ENCODE measurements around the gene KYNU.
"Not testable (repeated sequence)": the region's sequence is repeated elsewhere in the genome, so short reads cannot be mapped to it uniquely, and the experiment has no call there.

Gene KYNU

DNA sequence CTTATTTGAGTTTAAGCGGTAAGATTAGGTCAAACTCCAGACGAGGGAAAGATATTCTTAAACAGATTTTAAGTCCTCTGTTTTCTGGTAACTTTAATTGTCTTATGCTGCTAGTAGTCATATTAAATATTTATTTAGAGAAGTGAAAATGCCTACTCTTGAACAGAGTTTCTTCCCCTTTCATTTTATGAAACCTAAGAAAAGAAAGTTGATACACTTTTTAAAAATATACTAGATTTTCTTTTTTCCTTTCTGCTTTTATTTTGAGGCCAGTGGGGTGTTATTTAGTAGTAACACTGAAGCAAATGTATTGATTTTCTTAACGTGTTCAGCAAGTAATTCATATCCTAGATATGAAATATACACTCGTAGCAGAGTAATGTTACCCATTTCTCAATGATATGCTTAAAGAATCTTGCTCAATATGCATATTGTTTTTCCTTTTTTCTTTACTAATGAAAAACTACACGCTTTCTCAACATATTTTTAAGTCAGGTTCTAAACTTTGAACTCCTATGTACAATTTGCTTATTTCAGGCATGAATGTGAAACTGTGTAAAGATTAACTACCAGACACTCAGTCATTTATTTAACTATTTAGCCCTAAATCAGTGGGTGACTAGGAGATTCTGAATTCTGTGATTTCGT, 691 bp downstream of the KYNU start:
- DNase-seq = no peak

DNA sequence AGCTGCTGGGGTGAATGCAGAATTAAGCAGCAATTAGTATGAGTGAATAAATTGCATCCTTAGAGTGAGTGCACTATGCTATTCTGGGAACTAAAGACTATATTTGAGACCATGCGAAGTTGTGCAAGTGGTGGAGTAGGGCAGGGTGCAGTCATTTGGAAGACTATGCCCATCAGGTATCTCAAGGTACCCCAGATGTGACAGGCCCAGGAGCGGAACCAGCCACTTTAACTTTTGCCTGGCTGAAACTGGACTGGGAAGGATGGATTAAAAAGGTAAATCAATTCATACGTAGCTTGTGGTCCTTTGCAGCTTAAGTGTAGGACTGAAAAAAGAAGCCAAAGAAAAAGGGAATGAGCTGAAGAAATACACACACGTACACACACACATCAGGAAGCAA, 1.7 kb downstream of the KYNU start:
- no peak for DNase-seq
- TF ChIP-seq GATA1 (IDR thresholded peaks at IDR 0.05; ENCODE audit: low read depth, low read length) (no peak), POLR2A (IDR thresholded peaks at IDR 0.05; ENCODE audit: low read length) (no peak)

More for the DNA sequence above, 691 bp downstream of the KYNU start:
- TF ChIP-seq POLR2A (IDR thresholded peaks at IDR 0.05; ENCODE audit: low read length) (no peak), GATA1 (IDR thresholded peaks at IDR 0.05; ENCODE audit: low read depth, low read length) (no peak)

GRCh38 chr2:142880279-142880678, 2.8 kb downstream of the KYNU start:
- TF ChIP-seq GATA1 (IDR thresholded peaks at IDR 0.05; ENCODE audit: low read depth, low read length) (no peak), POLR2A (IDR thresholded peaks at IDR 0.05; ENCODE audit: low read length) (no peak)
- DNase-seq = no peak

DNA sequence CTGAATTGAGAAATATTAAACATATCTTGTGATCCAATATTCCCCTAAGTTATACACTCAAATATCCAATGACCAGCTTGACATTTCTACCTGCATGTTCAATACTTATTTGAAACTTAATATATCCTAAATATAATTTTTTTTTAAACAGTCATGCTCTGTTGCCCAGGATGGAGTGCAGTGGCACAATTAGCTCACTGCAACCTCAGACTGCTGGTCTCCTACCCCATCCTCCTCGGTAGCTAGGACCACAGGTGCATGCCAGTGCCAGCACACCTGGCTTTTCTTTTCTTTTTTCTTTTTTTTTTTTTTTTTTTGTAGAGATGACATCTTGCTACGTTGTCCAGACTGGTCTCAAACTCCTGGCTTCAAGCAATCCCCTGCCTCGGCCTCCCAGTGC, 4.2 kb downstream of the KYNU start:
- DNase-seq = no peak
- no peak for TF ChIP-seq GATA1 (IDR thresholded peaks at IDR 0.05; ENCODE audit: low read depth, low read length)
- TF ChIP-seq POLR2A (IDR thresholded peaks at IDR 0.05; ENCODE audit: low read length) = no peak

DNA sequence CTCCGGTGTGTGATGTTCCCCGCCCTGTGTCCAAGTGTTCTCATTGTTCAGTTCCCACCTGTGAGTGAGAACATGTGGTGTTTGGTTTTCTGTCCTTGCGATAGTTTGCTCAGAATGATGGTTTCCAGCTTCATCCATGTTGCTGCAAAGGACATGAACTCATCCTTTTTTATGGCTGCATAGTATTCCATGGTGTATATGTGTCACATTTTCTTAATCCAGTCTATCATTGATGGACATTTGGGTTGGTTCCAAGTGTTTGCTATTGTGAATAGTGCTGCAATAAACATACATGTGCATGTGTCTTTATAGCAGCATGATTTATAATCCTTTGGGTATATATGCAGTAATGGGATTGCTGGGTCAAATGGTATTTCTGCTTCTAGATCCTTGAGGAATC, 5.0 kb downstream of the KYNU start:
- not testable (repeated sequence) for DNase-seq

GRCh38 chr2:142883526-142883925, 6.1 kb downstream of the KYNU start:
- DNase-seq = no peak
- TF ChIP-seq POLR2A (IDR thresholded peaks at IDR 0.05; ENCODE audit: low read length) = no peak
- TF ChIP-seq GATA1 (IDR thresholded peaks at IDR 0.05; ENCODE audit: low read depth, low read length) = no peak

GRCh38 chr2:142885543-142885942, 8.1 kb downstream of the KYNU start:
- no peak for DNase-seq
- TF ChIP-seq GATA1 (IDR thresholded peaks at IDR 0.05; ENCODE audit: low read depth, low read length) = no peak

DNA sequence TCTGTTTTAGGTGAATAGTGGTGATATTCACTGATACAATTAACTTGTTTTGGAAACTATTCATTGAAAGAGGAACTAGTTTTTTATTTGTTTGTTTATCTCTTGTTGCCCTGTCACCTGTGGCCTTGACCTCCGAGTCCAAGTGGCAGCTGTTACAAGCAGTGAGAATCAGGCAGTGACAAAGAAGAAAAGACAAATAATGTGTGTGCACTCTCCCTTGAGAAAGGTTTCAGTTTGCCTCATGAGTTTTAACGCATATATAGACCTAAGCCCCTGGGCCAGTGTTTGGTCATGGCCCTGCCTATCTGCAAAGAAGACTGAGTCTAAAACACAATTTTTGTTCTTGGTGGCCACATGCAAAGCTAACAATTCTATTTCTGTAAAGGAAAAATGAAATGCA, 15.3 kb downstream of the KYNU start:
- no peak for TF ChIP-seq POLR2A (IDR thresholded peaks at IDR 0.05; ENCODE audit: low read length)
- no peak for TF ChIP-seq GATA1 (IDR thresholded peaks at IDR 0.05; ENCODE audit: low read depth, low read length)
- DNase-seq = no peak

GRCh38 chr2:142893241-142893640, 15.8 kb downstream of the KYNU start:
- no peak for DNase-seq
- TF ChIP-seq GATA1 (IDR thresholded peaks at IDR 0.05; ENCODE audit: low read depth, low read length) (no peak), POLR2A (IDR thresholded peaks at IDR 0.05; ENCODE audit: low read length) (no peak)

DNA sequence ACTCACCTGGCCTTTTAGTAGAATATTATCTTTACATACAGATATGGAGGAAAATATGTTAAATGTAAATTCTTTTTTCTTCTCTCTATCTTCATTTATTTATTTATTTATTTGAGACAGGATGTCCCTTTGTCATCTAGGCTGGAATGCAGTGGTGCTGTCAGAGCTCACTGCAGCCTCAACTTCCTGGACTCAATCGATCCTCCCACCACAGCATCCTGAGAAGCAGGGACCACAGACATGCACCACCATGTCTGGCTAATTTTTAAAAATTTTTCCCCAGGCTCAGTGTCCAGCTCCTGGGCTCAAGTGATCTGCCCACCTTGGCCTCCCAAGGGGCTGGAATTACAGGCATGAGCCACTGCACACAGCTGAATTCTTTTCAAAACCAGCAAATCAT, 20.3 kb downstream of the KYNU start:
- TF ChIP-seq POLR2A (IDR thresholded peaks at IDR 0.05; ENCODE audit: low read length) (no peak), GATA1 (IDR thresholded peaks at IDR 0.05; ENCODE audit: low read depth, low read length) (no peak)
- no peak for DNase-seq

DNA sequence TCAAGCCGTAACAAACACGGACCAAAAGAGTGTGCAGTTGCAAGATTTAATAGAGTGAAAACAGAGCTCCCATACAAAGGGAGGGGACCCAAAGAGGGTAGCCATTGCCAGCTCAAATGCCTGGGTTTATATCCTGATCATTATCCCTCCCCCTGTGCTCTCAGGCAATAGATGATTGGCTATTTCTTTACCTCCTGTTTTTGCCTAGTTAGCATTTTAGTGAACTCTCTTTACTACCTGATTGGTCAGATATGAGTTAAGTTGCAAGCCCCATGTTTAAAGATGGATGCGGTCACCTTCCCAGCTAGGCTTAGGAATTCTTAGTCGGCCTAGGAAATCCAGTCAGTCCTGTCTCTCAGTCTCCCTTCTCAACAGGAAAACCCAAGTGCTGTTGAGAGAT, 22.9 kb downstream of the KYNU start:
- DNase-seq = not testable (repeated sequence)

DNA sequence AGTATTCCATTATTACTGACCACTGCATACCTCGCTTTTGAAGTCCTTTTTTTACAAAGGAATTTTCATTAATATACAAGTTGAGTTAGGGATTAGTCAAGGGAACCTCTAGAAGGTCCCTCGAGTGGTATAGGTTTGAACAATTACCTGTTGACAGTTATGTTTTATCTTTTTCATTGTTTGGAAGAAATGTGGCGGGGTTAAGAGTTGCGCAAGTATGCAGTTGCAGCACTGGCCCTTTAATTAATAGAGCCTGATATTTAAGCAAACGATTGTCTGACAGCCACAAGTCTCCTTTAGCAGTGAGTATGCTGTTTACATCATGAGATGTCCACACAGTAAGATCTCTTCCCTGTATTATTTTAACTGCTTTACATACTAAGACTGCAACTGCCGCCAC, 24.3 kb downstream of the KYNU start:
- TF ChIP-seq GATA1 (IDR thresholded peaks at IDR 0.05; ENCODE audit: low read depth, low read length) (no peak), POLR2A (IDR thresholded peaks at IDR 0.05; ENCODE audit: low read length) (no peak)
- DNase-seq = no peak

DNA sequence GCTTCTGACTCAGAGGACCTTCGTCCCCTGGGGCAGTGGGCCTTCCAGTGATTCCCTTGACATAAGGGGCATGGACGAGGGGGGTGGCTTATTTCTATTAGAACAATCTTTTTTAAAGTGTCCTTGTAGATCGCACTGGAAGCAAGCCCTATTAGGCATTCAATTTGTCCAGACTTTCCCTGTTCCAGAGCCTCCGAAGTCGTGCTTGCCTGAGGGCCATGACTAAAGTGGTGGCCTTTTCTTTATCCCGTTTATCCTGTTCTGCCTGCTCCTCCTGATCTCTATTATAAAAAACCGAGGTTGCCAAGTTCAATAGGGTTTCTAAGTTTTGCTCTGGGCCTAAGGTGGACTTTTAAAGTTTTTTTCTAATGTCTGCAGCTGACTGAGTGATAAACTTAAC, 26.3 kb downstream of the KYNU start:
- not testable (repeated sequence) for DNase-seq

- TF ChIP-seq GATA1 (IDR thresholded peaks at IDR 0.05; ENCODE audit: low read depth, low read length) (no peak), POLR2A (IDR thresholded peaks at IDR 0.05; ENCODE audit: low read length) (no peak)
- no peak for DNase-seq
Measured at GRCh38 chr2:142907653-142908052, 30.2 kb downstream of the KYNU start.

- no peak for DNase-seq
- TF ChIP-seq GATA1 (IDR thresholded peaks at IDR 0.05; ENCODE audit: low read depth, low read length) = no peak
- TF ChIP-seq POLR2A (IDR thresholded peaks at IDR 0.05; ENCODE audit: low read length) = no peak
Measured at GRCh38 chr2:142914507-142915313, 37.2 kb downstream of the KYNU start.
